Heart right ventricle (tissue), 16 donors: Measurements from ENCODE around the gene CCR5AS.

ENCODE experiments used
- ATAC-seq, 8 donors: fragments of 200-7000 bp; cut with Tn5 transposase; one replicate each; pipeline ENCODE4 v1.9.1; 2020; ENCODE audit warnings: mild to moderate bottlenecking in 8 of 8, moderate library complexity in 8 of 8, moderate number of reproducible peaks in 1 of 8
- DNase-seq, 2 donors: peaks; one replicate each; pipeline ENCODE4 v3.0.0-alpha.2; 2020
- H3K27ac ChIP-seq, 10 donors: fragments of 200-600 bp; sonication (generic) in 2 of 10; one replicate each; pipeline versions ENCODE4 v1.5.0 to v1.8.0; 2020 to 2022; ENCODE audit warnings: mild to moderate bottlenecking in 3 of 10
- H3K27me3 ChIP-seq, 7 donors: fragments of 200-600 bp; one replicate each; pipeline ENCODE4 v1.8.0; 2021 to 2022; ENCODE audit warnings: mild to moderate bottlenecking in 2 of 7
- H3K36me3 ChIP-seq, 9 donors: fragments of 200-600 bp; sonication (generic) in 1 of 9; one replicate each; pipeline versions ENCODE4 v1.5.0 to v1.8.0; 2020 to 2022; ENCODE audit warnings: mild to moderate bottlenecking in 2 of 9
- H3K4me1 ChIP-seq, 9 donors: fragments of 200-600 bp; sonication (generic) in 1 of 9; one replicate each; pipeline versions ENCODE4 v1.5.0 to v1.8.0; 2020 to 2022; ENCODE audit warnings: mild to moderate bottlenecking in 4 of 9
- H3K4me3 ChIP-seq, 10 donors: fragments of 200-600 bp; sonication (generic) in 2 of 10; one replicate each; pipeline versions ENCODE4 v1.5.0 to v1.8.0; 2020 to 2022; ENCODE audit warnings: mild to moderate bottlenecking in 7 of 10, moderate library complexity in 2 of 10
- H3K9me3 ChIP-seq, 11 donors: fragments of 200-600 bp in 10 of 11; sonication (generic) in 2 of 11; one replicate each; pipeline versions ENCODE4 v1.5.0 to v1.8.0; 2013 to 2022; ENCODE audit warnings: mild to moderate bottlenecking in 2 of 11, control low read depth in 1 of 11, moderate library complexity in 1 of 11
- CTCF ChIP-seq, 9 donors: fragments of 200-600 bp; sonication (generic) in 2 of 9; IDR thresholded peaks; one replicate each; pipeline versions ENCODE4 v1.5.0 to v1.8.0; 2021 to 2022; ENCODE audit warnings: antibody characterized with exemption in 9 of 9, mild to moderate bottlenecking in 5 of 9, moderate library complexity in 1 of 9
- WGBS, 2 donors: extraction: QIAGEN DNeasy Blood & Tissue Kit; methylation state at CpG; one replicate each; pipeline ENCODE4 v1.1.7; 2013; ENCODE audit warnings: inconsistent platforms in 1 of 2; 5-methylcytosine and 5-hydroxymethylcytosine counted together
- intact Hi-C, 10 donors: fragments of 100-400 bp; cut with DNase I; formaldehyde crosslinking; loops; one replicate each; pipeline versions ENCODE4 v1.11.1 to v1.14.2; 2022
- donor health status: Arrhythmogenic right ventricular cardiomyopathy.
- donor health status: ischemic (EF 13 %, LVEDD 7.1; RV severe dilation, severe dysfunction).
- donor health status: healthy with polysubstance abuse.
- donor health status: DM: no; HTN: yes; CAD: no.
- donor health status: DM: no; HTN: no; CAD: no.
- donor health status: ischemic (EF 25% LVEDD 6.9; RV normal size, moderate dysfunction).
- donor health status: ischemic (EF 25% LVEDD 5.7; RV mildly dilated, moderate dysfunction).
- donor health status: healthy.
- donor health status: DM: yes; HTN: yes; CAD: no.
- donor health status: Ischemic cardiomyopathy.
- donor health status: ischemic (EF 35%, LVEDD 5.7; RV mildly dilated, moderate dysfunction).
- donor health status: nonischemic (EF 11% LVEDD 7.7; RV severe dilation, severe dysfunction).
- donor health status: DM: yes; HTN: yes; CAD: no.
- donor health status: PGD.
- donor health status: ischemic (EF 29% LVEDD 5.4; RV normal size, mild dysfunction).
- donor health status: nonischemic (EF 23%, LVEDD 6.1; RV moderate dilation, normal function).

CCR5AS gene

DNA sequence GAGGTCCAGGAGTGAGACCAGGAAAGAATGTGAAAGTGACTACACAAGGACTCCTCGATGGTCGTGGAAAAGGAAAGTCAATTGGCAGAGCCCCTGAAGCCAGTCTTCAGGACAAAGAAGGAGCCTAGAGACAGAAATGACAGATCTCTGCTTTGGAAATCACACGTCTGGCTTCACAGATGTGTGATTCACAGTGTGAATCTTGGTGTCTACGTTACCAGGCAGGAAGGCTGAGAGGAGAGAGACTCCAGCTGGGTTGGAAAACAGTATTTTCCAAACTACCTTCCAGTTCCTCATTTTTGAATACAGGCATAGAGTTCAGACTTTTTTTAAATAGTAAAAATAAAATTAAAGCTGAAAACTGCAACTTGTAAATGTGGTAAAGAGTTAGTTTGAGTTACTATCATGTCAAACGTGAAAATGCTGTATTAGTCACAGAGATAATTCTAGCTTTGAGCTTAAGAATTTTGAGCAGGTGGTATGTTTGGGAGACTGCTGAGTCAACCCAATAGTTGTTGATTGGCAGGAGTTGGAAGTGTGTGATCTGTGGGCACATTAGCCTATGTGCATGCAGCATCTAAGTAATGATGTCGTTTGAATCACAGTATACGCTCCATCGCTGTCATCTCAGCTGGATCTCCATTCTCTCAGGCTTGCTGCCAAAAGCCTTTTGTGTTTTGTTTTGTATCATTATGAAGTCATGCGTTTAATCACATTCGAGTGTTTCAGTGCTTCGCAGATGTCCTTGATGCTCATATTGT is 47.0 kb downstream of the CCR5AS start:
- no peak for DNase-seq
- intact Hi-C loops = loop anchor here in 1 of 10 donors (10.0 kb wide), 1 partner anchor 85 kb away; no protein-coding TSS in a partner anchor
- 50 to 64% methylated on average over 11 of the region's 11 CpGs for WGBS, 2 donors
- H3K36me3 ChIP-seq = no peaks in the 10 kb centered on the region
- peaks cover 0 to 53% (median 0%) of the 10 kb centered on the region in 9 donors for H3K4me1 ChIP-seq
- H3K9me3 ChIP-seq = no peaks in the 10 kb centered on the region
- peak in 5 of 8 donors; percentile 18 to 42 (median 37) for ATAC-seq
- peaks cover 0 to 11% (median 4%) of the 10 kb centered on the region in 7 donors for H3K27me3 ChIP-seq
- no peak for TF ChIP-seq CTCF (IDR thresholded peaks at IDR 0.05)
- H3K27ac ChIP-seq = peak overlapping the region in 1 of 10 donors; percentile 74
- H3K4me3 ChIP-seq = peak overlapping the region in 3 of 10 donors; percentile 1 to 20 (median 9)

DNA sequence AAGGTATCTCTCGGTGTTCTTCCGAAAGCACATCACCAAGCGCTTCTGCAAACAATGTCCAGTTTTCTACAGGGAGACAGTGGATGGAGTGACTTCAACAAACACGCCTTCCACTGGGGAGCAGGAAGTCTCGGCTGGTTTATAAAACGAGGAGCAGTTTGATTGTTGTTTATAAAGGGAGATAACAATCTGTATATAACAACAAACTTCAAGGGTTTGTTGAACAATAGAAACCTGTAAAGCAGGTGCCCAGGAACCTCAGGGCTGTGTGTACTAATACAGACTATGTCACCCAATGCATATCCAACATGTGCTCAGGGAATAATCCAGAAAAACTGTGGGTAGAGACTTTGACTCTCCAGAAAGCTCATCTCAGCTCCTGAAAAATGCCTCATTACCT is 48.4 kb downstream of the CCR5AS start:
- Histone ChIP-seq H3K27ac (peak overlapping the region in 1 of 10 donors; percentile 74), H3K9me3 (no peaks in the 10 kb centered on the region), H3K27me3 (peaks cover 0 to 21% (median 9%) of the 10 kb centered on the region in 7 donors), H3K36me3 (no peaks in the 10 kb centered on the region), H3K4me3 (no peak overlapping the region), H3K4me1 (peaks cover 0 to 61% (median 0%) of the 10 kb centered on the region in 9 donors)
- TF ChIP-seq CTCF (IDR thresholded peaks at IDR 0.05) = no peak
- no peak for DNase-seq
- no peak for ATAC-seq
- intact Hi-C loops = no loop called here
- WGBS, 2 donors = 76 to 81% methylated on average over 6 of the region's 6 CpGs

GRCh38 chr3:46356909-46357308 is 50.0 kb downstream of the CCR5AS start:
- H3K4me1 ChIP-seq = peaks cover 0 to 66% (median 0%) of the 10 kb centered on the region in 9 donors
- 88 to 89% methylated on average over 4 of the region's 4 CpGs for WGBS, 2 donors
- H3K4me3 ChIP-seq = peak overlapping the region in 1 of 10 donors; percentile 36
- H3K9me3 ChIP-seq = no peaks in the 10 kb centered on the region
- H3K27ac ChIP-seq = peak overlapping the region in 1 of 10 donors; percentile 72
- DNase-seq (no peak), ATAC-seq (no peak)
- TF ChIP-seq CTCF (IDR thresholded peaks at IDR 0.05) = no peak
- peaks cover 0 to 34% (median 14%) of the 10 kb centered on the region in 7 donors for H3K27me3 ChIP-seq
- intact Hi-C loops = no loop called here
- H3K36me3 ChIP-seq = no peaks in the 10 kb centered on the region

GRCh38 chr3:46356276-46356675 is 50.6 kb downstream of the CCR5AS start:
- peak overlapping the region in 1 of 10 donors; percentile 36 for H3K4me3 ChIP-seq
- peaks cover 0 to 40% (median 14%) of the 10 kb centered on the region in 7 donors for H3K27me3 ChIP-seq
- no peaks in the 10 kb centered on the region for H3K9me3 ChIP-seq
- H3K27ac ChIP-seq = peak overlapping the region in 1 of 10 donors; percentile 72
- WGBS, 2 donors = 54 to 56% methylated on average over 3 of the region's 3 CpGs
- ATAC-seq (no peak), DNase-seq (no peak)
- TF ChIP-seq CTCF (IDR thresholded peaks at IDR 0.05) = no peak
- no peaks in the 10 kb centered on the region for H3K36me3 ChIP-seq
- H3K4me1 ChIP-seq = peaks cover 0 to 60% (median 0%) of the 10 kb centered on the region in 9 donors
- intact Hi-C loops = no loop called here
